Right kidney (tissue), 1 donor: Measurements from ENCODE around the gene OGG1.

Experiments
- DNase-seq: peaks from one replicate; pipeline ENCODE4 v3.0.0-alpha.2; 2016

Gene OGG1

GRCh38 chr3:9783954-9784353 lies 34.2 kb downstream of the OGG1 start:
- no peak for DNase-seq

DNA sequence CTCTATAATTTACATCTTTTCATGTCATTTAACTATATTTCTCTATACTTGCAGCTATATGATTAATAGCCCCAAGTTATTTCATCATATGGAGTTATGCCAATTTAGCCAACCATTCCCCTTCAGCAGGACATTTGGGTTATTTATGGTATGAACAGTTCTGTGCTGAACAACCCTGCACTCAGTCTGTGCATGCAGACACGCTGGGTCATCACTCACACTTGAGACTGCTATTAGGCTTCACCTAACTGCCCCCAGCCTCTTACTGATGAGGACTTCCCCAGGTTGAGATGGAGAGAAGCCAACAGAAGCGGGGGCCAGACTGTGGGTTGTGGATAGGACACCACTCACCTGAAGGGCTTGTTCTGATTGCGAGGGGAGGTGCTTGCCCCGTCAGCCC lies 35.2 kb downstream of the OGG1 start:
- no peak for DNase-seq

- no peak for DNase-seq
Measured at GRCh38 chr3:9785602-9786001, 35.9 kb downstream of the OGG1 start.

DNA sequence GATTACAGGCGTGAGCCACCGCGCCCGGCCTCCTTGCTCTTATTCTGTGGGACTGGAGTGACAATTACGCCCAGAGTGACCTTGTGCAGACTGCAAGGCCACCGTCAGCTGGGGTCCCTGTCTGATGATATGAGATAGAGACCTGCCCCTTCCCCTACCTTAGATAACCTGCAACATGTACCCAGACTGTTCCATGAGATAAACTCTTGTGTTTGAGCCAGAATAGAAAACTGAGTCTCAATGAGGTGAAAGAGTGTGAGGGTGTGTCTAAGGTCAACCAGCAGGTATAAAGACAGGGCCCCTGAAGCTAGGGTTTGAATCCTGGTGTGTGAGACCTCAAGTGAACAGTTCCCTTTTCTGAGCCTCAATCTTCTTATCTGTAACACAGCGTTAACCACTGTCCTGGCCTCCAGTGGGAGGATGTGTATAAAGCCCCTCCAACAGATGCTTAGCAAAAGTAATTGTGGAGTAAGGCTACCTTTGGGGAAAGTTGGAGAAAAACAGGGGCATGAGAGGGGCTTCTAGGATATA lies 36.5 kb downstream of the OGG1 start:
- no peak for DNase-seq

- DNase-seq = no peak
Measured at GRCh38 chr3:9786825-9787669, 37.3 kb downstream of the OGG1 start.

DNA sequence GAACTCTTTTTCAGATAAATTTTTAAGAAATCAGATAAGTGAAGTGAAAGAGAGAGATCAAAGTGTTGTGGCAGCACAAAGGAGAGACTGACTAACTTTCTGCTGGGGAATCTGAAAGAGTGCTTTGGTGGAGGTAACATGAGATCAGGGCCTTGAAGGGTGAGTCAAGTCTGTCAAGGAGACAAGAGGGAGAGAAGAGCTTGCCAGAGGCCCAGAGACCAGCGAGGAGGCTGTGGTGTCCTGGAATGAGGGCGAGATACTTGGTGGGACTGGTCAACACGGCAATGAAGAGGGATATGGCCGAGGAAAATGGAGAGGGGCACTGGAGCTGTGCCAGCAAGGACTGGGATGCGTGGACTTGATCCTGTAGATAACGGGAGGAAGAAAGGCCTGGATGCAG lies 38.0 kb downstream of the OGG1 start:
- DNase-seq = no peak

DNA sequence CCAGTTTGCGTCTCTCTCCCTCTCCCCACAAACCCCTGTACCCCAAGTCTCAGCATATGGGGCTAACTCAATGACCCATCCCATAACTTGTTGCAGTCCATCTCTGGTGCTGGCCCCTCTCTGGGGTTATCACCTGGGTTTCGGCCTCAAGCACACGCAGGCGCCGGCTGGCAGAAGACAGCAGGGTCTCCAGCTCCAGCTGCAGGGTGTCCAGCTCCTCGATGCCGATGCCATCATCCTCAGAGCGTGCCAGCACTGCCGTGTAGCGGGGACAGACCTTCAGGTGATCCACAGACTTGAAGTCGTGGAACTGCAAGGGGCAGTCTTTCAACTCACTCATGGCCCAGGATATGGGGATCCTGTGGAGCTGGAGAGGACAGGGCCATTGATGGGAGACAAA lies 41.4 kb downstream of the OGG1 start:
- DNase-seq = no peak

- DNase-seq = no peak
Measured at GRCh38 chr3:9791790-9792404, 42.1 kb downstream of the OGG1 start.

DNA sequence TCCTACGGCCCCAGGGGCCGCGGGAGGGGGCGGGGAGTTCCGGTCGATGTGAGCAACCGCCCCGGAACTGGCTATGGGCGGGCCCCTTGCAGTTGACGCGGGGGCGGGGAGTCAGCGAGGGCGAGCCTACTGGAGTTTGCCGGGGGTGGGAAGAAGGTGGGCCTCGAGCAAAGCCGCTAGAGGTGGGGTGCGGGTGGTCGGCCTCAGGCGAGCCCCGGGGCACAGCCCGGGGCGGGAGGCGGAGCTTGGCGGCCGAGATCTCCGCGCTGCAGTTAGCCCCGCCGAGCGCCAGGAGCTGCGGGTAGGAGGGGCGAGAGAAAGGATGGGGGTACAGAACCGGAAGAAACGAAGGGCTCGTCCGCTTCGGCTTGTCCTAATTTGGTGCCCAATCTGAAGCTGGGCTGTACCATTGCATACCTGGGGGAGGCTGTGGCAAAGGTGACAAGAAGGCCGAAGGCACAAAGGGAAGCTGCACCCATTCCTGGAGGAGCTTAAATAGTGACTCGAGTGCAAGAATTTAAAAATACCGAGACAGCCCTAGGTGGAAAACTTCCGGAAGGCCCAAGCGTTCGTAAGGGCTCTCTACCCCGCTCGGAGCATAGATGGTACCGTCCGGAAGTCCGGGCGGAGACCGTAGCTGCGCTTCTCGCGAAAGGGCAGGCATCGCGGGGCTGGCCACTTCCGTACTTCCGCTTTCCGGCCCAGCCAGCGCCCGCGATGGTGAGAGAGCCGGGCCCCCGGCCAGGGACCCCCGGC lies 42.8 kb downstream of the OGG1 start, which contains the start of the genes ARPC4 and TADA3:
TSS of gene ARPC4 (plus strand) at position 678 of the 756 bp plus-strand sequence. CDS start at position 718, 40 bp downstream.
TSS of gene TADA3 (minus strand) at position 69 of the 756 bp plus-strand sequence. CDS start 1,007 bp downstream, outside the sequence.
- DNase-seq = peak; percentile 100

DNA sequence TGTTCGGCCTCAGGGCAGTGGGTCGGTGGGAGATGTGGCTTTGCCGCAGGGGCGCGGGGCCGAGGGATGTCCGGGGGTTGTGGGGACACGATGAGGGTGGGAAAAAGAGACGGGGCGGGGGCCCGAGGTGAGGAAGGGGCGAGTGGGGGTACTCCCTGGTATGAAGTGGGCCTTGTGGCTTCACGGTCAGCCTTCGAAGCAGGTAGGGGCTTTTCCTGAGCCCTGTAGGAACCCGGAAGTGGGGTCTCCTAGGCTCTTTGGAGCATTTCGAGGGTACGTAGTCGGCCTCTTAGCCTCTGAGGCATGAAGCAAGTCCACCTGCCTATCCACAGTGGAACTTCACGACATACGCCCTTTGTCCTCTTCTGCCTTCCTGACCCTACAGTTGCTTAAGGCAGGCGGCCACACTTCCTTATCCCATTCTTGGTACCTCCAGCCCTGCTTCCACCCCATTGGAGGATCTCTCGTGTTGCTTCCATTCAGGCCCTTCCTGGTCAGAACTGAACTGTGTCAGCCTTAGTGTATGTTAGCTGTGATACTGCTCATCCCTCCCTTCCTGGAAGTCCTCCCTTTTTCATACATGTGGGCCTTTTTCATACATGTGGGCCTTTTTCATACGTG lies 43.5 kb downstream of the OGG1 start:
- DNase-seq = no peak

GRCh38 chr3:9794400-9794799 lies 44.6 kb downstream of the OGG1 start:
- no peak for DNase-seq

DNA sequence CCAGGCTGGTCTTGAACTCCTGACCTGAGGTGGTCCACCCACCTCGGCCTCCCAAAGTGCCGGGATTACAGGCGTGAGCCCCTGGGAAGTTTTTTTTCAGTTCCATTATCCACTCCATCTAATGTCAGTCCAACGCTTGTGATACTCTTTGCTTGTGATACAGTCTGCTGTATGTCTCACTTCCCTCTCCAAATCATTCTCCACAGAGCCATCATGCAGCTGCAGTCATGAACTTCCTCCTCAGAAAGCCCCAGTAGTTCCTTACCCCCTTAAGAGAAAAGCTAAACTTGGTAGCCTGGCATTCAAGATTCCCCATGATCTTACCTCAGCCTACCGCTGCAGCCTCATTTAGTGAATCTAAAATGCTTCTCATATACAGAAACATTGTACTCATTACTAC lies 45.5 kb downstream of the OGG1 start:
- no peak for DNase-seq

- DNase-seq = no peak
Measured at GRCh38 chr3:9797196-9797945, 47.6 kb downstream of the OGG1 start.

DNA sequence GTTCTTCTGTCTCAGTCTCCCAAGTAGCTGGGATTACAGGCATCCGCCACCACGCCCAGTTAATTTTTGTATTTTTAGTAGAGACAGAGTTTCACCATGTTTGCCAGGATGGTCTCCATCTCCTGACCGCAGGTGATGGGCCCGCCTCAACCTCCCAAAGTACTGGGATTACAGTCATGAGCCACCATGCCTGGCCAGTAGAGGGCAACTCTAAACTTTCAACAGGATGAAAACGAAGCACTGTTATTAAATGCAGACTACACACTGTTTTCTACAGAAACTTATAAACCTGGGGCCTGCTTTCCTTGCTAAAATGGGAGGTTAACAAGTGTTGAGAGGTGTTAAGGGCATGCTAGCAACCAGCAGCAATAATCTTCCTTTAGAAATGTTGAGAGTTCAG lies 50.8 kb downstream of the OGG1 start:
- no peak for DNase-seq

DNA sequence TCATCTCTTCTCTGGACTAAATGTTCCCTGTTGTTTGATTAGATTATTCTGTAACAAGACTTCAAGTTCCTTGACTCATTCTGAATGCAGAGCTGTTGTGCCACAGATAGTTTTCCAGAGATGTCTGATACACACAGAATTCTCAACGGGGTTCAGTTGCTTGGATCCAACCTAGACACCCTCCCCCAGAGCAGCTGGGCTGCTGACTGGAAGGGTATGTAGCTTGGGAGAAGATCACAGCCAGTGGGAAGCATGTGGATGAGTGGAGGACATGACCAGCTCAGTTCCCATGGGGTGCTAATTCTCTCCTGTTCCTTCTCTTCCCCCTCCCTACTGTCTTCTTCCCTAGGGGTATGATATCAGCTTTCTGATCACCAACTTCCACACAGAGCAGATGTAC lies 53.7 kb downstream of the OGG1 start:
- no peak for DNase-seq

- DNase-seq = no peak
Measured at GRCh38 chr3:9804996-9805395, 55.2 kb downstream of the OGG1 start.

DNA sequence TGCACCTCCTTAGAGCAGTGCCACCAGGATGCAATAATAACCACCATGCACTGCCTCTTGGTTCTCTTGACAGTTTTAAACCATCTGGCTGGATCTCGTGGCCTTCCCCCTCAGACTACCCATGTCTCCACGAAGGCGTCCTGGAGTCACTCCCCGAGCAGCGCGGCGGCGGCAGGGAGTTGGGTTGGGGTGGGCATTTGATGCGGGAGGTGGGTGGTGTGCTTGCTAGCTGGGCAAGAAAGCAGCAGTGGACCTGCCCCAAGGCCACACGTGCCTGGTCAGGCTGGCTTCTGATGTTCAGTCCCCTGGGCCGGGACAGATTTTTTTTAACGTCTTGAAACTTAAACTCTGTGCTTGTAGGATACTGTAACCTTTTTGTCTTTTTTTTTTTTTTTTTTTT lies 56.4 kb downstream of the OGG1 start:
- DNase-seq = no peak
